ENCODE measurements around the gene MYF6.
"Not testable (repeated sequence)": the region's sequence is repeated elsewhere in the genome, so short reads cannot be mapped to it uniquely, and the experiment has no call there.

MYF6 gene
- total RNA-seq = 0 to 0.77 (median 0) reads per million in 17 experiments

GRCh38 chr12:80707126-80707829 is at the start of gene MYF6:
Gene MYF6, plus strand, starts transcription at chr12:80707634. Its CDS starts 86 bp downstream, at chr12:80707720.
- no peak for DNase-seq

GRCh38 chr12:80659512-80660063 is 47.8 kb upstream of the MYF6 start:
- DNase-seq = no peak

GRCh38 chr12:80662586-80662985 is 44.8 kb upstream of the MYF6 start:
- DNase-seq = no peak

GRCh38 chr12:80670214-80670613 is 37.2 kb upstream of the MYF6 start:
- no peak for DNase-seq

- DNase-seq = not testable (repeated sequence)
Observed at GRCh38 chr12:80676042-80676636, 31.3 kb upstream of the MYF6 start.

- DNase-seq = no peak
Observed at GRCh38 chr12:80676856-80677255, 30.6 kb upstream of the MYF6 start.

- no peak for DNase-seq
Observed at GRCh38 chr12:80677994-80678393, 29.4 kb upstream of the MYF6 start.

GRCh38 chr12:80679346-80680131 is 27.9 kb upstream of the MYF6 start:
- DNase-seq = no peak

GRCh38 chr12:80681287-80681686 is 26.1 kb upstream of the MYF6 start:
- DNase-seq = no peak

GRCh38 chr12:80681786-80682185 is 25.6 kb upstream of the MYF6 start:
- DNase-seq = no peak

GRCh38 chr12:80684077-80684495 is 23.3 kb upstream of the MYF6 start:
- no peak for DNase-seq

GRCh38 chr12:80690090-80690489 is 17.3 kb upstream of the MYF6 start:
- DNase-seq = no peak

GRCh38 chr12:80690513-80690912 is 16.9 kb upstream of the MYF6 start:
- no peak for DNase-seq

- DNase-seq = no peak
Observed at GRCh38 chr12:80692114-80692513, 15.3 kb upstream of the MYF6 start.

GRCh38 chr12:80697270-80697887 is 10.1 kb upstream of the MYF6 start:
- DNase-seq = no peak

- no peak for DNase-seq
Observed at GRCh38 chr12:80698256-80698655, 9.2 kb upstream of the MYF6 start.

- no peak for DNase-seq
Observed at GRCh38 chr12:80698847-80699542, 8.4 kb upstream of the MYF6 start.

- no peak for DNase-seq
Observed at GRCh38 chr12:80700327-80700726, 7.1 kb upstream of the MYF6 start.

GRCh38 chr12:80701388-80701787 is 6.0 kb upstream of the MYF6 start:
- no peak for DNase-seq

- DNase-seq = no peak
Observed at GRCh38 chr12:80702889-80703805, 4.3 kb upstream of the MYF6 start.

GRCh38 chr12:80704420-80704819 is 3.0 kb upstream of the MYF6 start:
- no peak for DNase-seq
